ENCODE results near the gene SPATS2. TPM values are rescaled to one million over a fixed set of nuclear protein-coding genes. Genes with fewer than 3 reads are reported as not detected.

The SPATS2 gene
- total RNA-seq, 4 donors from 2014 or later = 24.7 to 37.8 (median 30.1) TPM

- 81% methylated on average over 5 of the region's 5 CpGs for WGBS, 2 donors
- TF ChIP-seq, protein P1, sequence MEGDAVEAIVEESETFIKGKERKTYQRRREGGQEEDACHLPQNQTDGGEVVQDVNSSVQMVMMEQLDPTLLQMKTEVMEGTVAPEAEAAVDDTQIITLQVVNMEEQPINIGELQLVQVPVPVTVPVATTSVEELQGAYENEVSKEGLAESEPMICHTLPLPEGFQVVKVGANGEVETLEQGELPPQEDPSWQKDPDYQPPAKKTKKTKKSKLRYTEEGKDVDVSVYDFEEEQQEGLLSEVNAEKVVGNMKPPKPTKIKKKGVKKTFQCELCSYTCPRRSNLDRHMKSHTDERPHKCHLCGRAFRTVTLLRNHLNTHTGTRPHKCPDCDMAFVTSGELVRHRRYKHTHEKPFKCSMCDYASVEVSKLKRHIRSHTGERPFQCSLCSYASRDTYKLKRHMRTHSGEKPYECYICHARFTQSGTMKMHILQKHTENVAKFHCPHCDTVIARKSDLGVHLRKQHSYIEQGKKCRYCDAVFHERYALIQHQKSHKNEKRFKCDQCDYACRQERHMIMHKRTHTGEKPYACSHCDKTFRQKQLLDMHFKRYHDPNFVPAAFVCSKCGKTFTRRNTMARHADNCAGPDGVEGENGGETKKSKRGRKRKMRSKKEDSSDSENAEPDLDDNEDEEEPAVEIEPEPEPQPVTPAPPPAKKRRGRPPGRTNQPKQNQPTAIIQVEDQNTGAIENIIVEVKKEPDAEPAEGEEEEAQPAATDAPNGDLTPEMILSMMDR (IDR thresholded peaks at IDR 0.05) = no peak
- TF ChIP-seq POLR2A (IDR thresholded peaks at IDR 0.05) = no peak
- Histone ChIP-seq H3K27ac (no peak overlapping the region), H3K4me1 (peaks cover 6 to 9% of the 10 kb centered on the region in 2 donors), H3K36me3 (no peaks in the 10 kb centered on the region), H3K27me3 (no peaks in the 10 kb centered on the region), H3K9me3 (no peaks in the 10 kb centered on the region), H3K4me3 (replicated peaks in 1 of 3) (no peak overlapping the region)
- intact Hi-C loops (cut with DNase I) = loop anchor here (10.0 kb wide), 1 partner anchor 209 kb away; no protein-coding TSS in a partner anchor
- no peak for DNase-seq
These were observed 1.7 kb upstream of the SPATS2 start for GRCh38 chr12:49365542-49365941.

DNA sequence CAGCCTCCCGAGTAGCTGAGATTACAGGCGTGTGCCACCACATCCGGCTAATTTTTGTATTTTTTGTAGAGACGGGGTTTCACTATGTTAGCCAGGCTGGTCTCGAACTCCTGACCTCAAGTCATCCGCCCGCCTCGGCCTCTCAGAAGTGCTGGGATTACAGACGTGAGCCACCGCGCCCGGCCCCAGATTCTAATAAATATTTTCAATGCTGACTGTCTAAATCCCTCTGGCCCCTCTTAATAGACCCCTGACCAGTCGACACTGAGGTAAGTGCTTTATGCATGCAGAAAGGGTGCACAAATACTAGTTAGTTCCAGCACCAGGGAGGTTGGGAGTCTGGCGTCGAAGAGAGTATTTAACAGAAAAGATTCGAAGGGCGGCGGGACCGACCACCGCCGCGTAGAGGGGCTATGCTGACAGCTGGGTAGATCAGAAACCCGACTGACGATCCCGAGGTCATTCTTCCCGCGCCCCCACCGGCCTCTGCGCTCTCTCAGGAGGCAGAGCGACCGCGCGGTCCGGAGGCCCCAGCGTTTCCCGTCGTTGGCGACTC is 1.1 kb upstream of the SPATS2 start:
- no peaks in the 10 kb centered on the region for H3K36me3 ChIP-seq
- peak overlapping the region; percentile 26 to 79 (median 79) for H3K4me3 ChIP-seq (replicated peaks in 1 of 3)
- H3K4me1 ChIP-seq = peaks cover 6 to 9% of the 10 kb centered on the region in 2 donors
- DNase-seq = no peak
- no peaks in the 10 kb centered on the region for H3K9me3 ChIP-seq
- no peaks in the 10 kb centered on the region for H3K27me3 ChIP-seq
- H3K27ac ChIP-seq = peak overlapping the region; percentile 63 to 97 (median 95)
- 17 to 23% methylated on average over 25 to 36 of the region's 38 CpGs for WGBS, 2 donors
- TF ChIP-seq, protein P1 (IDR thresholded peaks at IDR 0.05) = no peak
- no peak for TF ChIP-seq POLR2A (IDR thresholded peaks at IDR 0.05)
- intact Hi-C loops (cut with DNase I) = loop anchor here (10.0 kb wide), 1 partner anchor 209 kb away; no protein-coding TSS in a partner anchor

- intact Hi-C loops (cut with DNase I) = loop anchor here (10.0 kb wide), 1 partner anchor 208 kb away; no protein-coding TSS in a partner anchor
- WGBS, 2 donors = 1 to 2% methylated on average over 37 to 55 of the region's 97 CpGs
- DNase-seq = peak; percentile 85 to 87
- TF ChIP-seq, protein P1 (IDR thresholded peaks at IDR 0.05) = peak in 4 of 6 experiments; percentile 23 to 39 (median 30)
- TF ChIP-seq POLR2A (IDR thresholded peaks at IDR 0.05) = peak in 1 of 2 donors; percentile 80
- no peaks in the 10 kb centered on the region for H3K9me3 ChIP-seq
- H3K27me3 ChIP-seq = no peaks in the 10 kb centered on the region
- H3K4me3 ChIP-seq (replicated peaks in 1 of 3) = peak overlapping the region; percentile 26 to 79 (median 79)
- peak overlapping the region; percentile 63 to 97 (median 95) for H3K27ac ChIP-seq
- H3K4me1 ChIP-seq = peaks cover 6 to 9% of the 10 kb centered on the region in 2 donors
- no peaks in the 10 kb centered on the region for H3K36me3 ChIP-seq
These were observed 446 bp upstream of the SPATS2 start for GRCh38 chr12:49366652-49367380.

DNA sequence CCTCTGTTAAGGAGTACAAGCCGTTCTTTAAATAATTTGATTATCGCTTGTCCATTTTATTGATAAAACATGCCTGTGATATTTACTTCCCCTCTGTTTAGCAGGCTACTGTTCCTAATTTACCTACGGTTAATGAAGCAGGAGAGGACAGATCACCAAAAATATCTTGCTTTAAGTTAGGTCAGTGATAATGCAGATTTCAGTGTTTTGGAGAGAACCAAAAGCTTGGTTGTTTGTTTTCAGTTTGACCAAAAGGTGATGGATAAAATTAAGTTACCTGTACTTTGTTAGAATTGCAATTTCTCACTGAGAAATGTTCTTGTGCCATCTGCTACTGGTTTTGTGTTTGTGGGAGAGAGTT is 958 bp downstream of the SPATS2 start:
- no peak for DNase-seq
- Histone ChIP-seq H3K27me3 (no peaks in the 10 kb centered on the region), H3K4me3 (replicated peaks in 1 of 3) (peak overlapping the region in 2 of 3 donors; percentile 26 to 79), H3K36me3 (no peaks in the 10 kb centered on the region), H3K27ac (peak overlapping the region in 2 of 3 donors; percentile 95 to 97), H3K9me3 (no peaks in the 10 kb centered on the region), H3K4me1 (peaks cover 6 to 9% of the 10 kb centered on the region in 2 donors)
- WGBS, 2 donors = 17 to 19% methylated on average over 3 of the region's 3 CpGs
- TF ChIP-seq, protein P1 (IDR thresholded peaks at IDR 0.05) = no peak
- TF ChIP-seq POLR2A (IDR thresholded peaks at IDR 0.05) = no peak
- intact Hi-C loops (cut with DNase I) = loop anchor here (10.0 kb wide), 1 partner anchor 207 kb away; no protein-coding TSS in a partner anchor

Data from thyroid gland (tissue), 4 donors.